Thoracic aorta (tissue), 2 donors: ENCODE data around the gene ZBTB3. TPM values are rescaled to one million over a fixed set of nuclear protein-coding genes. Genes with fewer than 3 reads are reported as not detected.
A peak's percentile ranks its signal among the peaks of the same experiment; 100 is the strongest.

Source experiments
- ATAC-seq: fragments of 150-250 bp; one replicate; pipeline ENCODE4 v1.8.0; 2017; ENCODE audit warnings: low read depth; ENCODE audit not compliant: insufficient number of reproducible peaks, low FRiP score
- DNase-seq: peaks from one replicate; pipeline ENCODE4 v3.0.0-alpha.2; 2020; ENCODE audit warnings: low spot score
- H3K27ac ChIP-seq, 2 donors: fragments of 200-600 bp; sonication (generic); 1 replicate in 1 of 2; 2 replicates in 1 of 2; pipeline ENCODE4 v1.5.1; 2016; ENCODE audit warnings: mild to moderate bottlenecking in 2 of 2, moderate library complexity in 2 of 2
- H3K27me3 ChIP-seq: fragments of 200-600 bp; sonication (generic); replicated peaks from 2 replicates; pipeline ENCODE4 v1.6.0; 2016; ENCODE audit warnings: mild to moderate bottlenecking; ENCODE audit not compliant: insufficient read depth
- H3K36me3 ChIP-seq: fragments of 200-600 bp; sonication (generic); one replicate; pipeline ENCODE4 v1.5.1; 2016
- H3K4me1 ChIP-seq, 2 donors: fragments of 200-600 bp; sonication (generic); 1 replicate in 1 of 2; 2 replicates in 1 of 2; pipeline versions ENCODE4 v1.5.1 to v1.6.0; 2016; ENCODE audit warnings: low read depth in 2 of 2, mild to moderate bottlenecking in 1 of 2; ENCODE audit not compliant: control insufficient read depth in 1 of 2
- H3K4me3 ChIP-seq: fragments of 200-600 bp; sonication (generic); 2 replicates; pipeline ENCODE4 v1.5.1; 2016; ENCODE audit warnings: mild to moderate bottlenecking
- H3K9me3 ChIP-seq: fragments of 200-600 bp; sonication (generic); 2 replicates; pipeline ENCODE4 v1.5.1; 2016
- CTCF ChIP-seq: fragments of 200-600 bp; sonication (generic); IDR thresholded peaks from one replicate; pipeline ENCODE4 v1.5.1; 2019; ENCODE audit warnings: antibody characterized with exemption
- total RNA-seq, 2 donors: library from RNA; depleted of rRNA; stranded (reverse); fragments of >200 nt; gene quantifications; one replicate each; pipeline versions ENCODE4 v1.1.0 to v1.2.3, GENCODE V29; 2016

Gene ZBTB3
- total RNA-seq, 2 donors from 2014 or later, result 6.2 to 7.6 TPM

- Histone ChIP-seq H3K36me3 (peaks cover 26% of the 10 kb centered on the region), H3K27me3 (no peaks in the 10 kb centered on the region), H3K27ac (peak within 1 kb of the TSS; percentile 94 to 95), H3K9me3 (no peaks in the 10 kb centered on the region), H3K4me1 (peaks cover 29 to 53% of the 10 kb centered on the region in 2 donors), H3K4me3 (peak within 1 kb of the TSS; percentile 97)
- DNase-seq, result peak; percentile 90
- TF ChIP-seq CTCF, result no peak
- peak; percentile 90 for ATAC-seq
These were observed 26.6 kb downstream of the ZBTB3 start, which contains the start of gene HNRNPUL2 for GRCh38 chr11:62727165-62727871. HNRNPUL2 (minus strand) TSS chr11:62727457; CDS start chr11:62727156, 301 bp downstream.

- DNase-seq, result no peak
- peaks cover 27% of the 10 kb centered on the region for H3K36me3 ChIP-seq
- H3K27me3 ChIP-seq, result no peaks in the 10 kb centered on the region
- peak overlapping the region; percentile 97 for H3K4me3 ChIP-seq
- no peaks in the 10 kb centered on the region for H3K9me3 ChIP-seq
- peak overlapping the region; percentile 94 to 95 for H3K27ac ChIP-seq
- no peak for ATAC-seq
- H3K4me1 ChIP-seq, result peaks cover 29 to 52% of the 10 kb centered on the region in 2 donors
- TF ChIP-seq CTCF, result no peak
These were observed 27.1 kb downstream of the ZBTB3 start for GRCh38 chr11:62726915-62727164.

GRCh38 chr11:62726156-62726914 lies 27.6 kb downstream of the ZBTB3 start:
- DNase-seq, result no peak
- Histone ChIP-seq H3K4me1 (peaks cover 29 to 47% of the 10 kb centered on the region in 2 donors), H3K4me3 (peak overlapping the region; percentile 97), H3K9me3 (no peaks in the 10 kb centered on the region), H3K36me3 (peaks cover 32% of the 10 kb centered on the region), H3K27me3 (no peaks in the 10 kb centered on the region), H3K27ac (peak overlapping the region; percentile 94 to 95)
- TF ChIP-seq CTCF, result no peak
- no peak for ATAC-seq

- Histone ChIP-seq H3K4me3 (peak overlapping the region; percentile 97), H3K9me3 (no peaks in the 10 kb centered on the region), H3K36me3 (peaks cover 36% of the 10 kb centered on the region), H3K27me3 (no peaks in the 10 kb centered on the region), H3K27ac (peak overlapping the region; percentile 16 to 95), H3K4me1 (peaks cover 22 to 40% of the 10 kb centered on the region in 2 donors)
- no peak for TF ChIP-seq CTCF
- ATAC-seq (no peak), DNase-seq (no peak)
These were observed 28.3 kb downstream of the ZBTB3 start for GRCh38 chr11:62725646-62726045.

GRCh38 chr11:62724171-62724570 lies 29.8 kb downstream of the ZBTB3 start:
- DNase-seq (no peak), ATAC-seq (no peak)
- Histone ChIP-seq H3K4me3 (peak overlapping the region; percentile 97), H3K4me1 (peaks cover 10 to 26% of the 10 kb centered on the region in 2 donors), H3K9me3 (no peaks in the 10 kb centered on the region), H3K27ac (no peak overlapping the region), H3K36me3 (peaks cover 50% of the 10 kb centered on the region), H3K27me3 (no peaks in the 10 kb centered on the region)
- no peak for TF ChIP-seq CTCF
